Measurements from ENCODE around the gene GJB6.

The GJB6 gene

DNA sequence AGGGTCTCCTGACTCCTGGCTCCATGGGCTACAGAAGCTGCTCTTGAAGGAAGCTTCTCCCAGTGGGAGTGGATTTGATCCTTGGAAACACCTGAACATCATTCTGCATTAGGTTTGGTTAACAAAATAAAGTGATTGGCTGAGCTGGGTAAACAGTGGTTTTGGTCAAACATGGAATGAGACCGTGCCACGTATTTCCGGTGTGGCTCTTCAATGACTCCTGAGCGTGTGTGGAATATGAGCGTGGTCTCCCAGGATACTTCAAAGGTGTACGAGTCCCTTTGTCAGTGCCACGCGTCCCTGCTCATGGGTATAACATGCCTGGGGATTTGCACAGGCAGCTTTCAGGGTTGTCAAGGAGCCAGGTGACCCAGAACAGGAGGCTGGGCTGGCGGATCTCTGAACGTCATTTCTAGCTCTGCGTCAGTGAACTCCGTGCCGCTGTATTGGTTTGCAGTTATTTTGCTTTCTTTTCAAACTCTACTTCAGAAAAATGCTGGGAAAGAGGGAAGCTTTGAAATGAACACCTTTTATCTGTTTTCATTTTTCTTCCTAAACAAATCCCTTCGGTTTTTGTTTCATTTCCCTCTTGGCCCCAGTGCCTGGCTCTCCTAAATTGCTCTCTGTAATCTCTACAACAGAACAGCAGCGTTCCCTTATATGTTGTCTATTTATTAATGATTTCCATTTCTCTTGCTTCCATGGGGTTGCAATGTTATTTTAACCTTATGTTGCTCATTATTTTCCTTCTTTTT is 26.3 kb upstream of the GJB6 start:
- H3K27ac ChIP-seq (replicated peaks): no peak overlapping the region
- H3K27me3 ChIP-seq (ENCODE audit: insufficient read depth, poor library complexity, severe bottlenecking): no peaks in the 10 kb centered on the region
- TF ChIP-seq, protein P1, sequence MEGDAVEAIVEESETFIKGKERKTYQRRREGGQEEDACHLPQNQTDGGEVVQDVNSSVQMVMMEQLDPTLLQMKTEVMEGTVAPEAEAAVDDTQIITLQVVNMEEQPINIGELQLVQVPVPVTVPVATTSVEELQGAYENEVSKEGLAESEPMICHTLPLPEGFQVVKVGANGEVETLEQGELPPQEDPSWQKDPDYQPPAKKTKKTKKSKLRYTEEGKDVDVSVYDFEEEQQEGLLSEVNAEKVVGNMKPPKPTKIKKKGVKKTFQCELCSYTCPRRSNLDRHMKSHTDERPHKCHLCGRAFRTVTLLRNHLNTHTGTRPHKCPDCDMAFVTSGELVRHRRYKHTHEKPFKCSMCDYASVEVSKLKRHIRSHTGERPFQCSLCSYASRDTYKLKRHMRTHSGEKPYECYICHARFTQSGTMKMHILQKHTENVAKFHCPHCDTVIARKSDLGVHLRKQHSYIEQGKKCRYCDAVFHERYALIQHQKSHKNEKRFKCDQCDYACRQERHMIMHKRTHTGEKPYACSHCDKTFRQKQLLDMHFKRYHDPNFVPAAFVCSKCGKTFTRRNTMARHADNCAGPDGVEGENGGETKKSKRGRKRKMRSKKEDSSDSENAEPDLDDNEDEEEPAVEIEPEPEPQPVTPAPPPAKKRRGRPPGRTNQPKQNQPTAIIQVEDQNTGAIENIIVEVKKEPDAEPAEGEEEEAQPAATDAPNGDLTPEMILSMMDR (IDR thresholded peaks at IDR 0.05; ENCODE audit: insufficient read depth, low read length): no peak
- no peak for TF ChIP-seq GABPA (IDR thresholded peaks at IDR 0.05; ENCODE audit: low read depth)
- TF ChIP-seq POLR2AphosphoS5 (IDR thresholded peaks at IDR 0.05; ENCODE audit: low read depth): no peak
- TF ChIP-seq SPI1 (IDR thresholded peaks at IDR 0.05; ENCODE audit: borderline replicate concordance, low read depth): no peak
- TF ChIP-seq, protein P2, sequence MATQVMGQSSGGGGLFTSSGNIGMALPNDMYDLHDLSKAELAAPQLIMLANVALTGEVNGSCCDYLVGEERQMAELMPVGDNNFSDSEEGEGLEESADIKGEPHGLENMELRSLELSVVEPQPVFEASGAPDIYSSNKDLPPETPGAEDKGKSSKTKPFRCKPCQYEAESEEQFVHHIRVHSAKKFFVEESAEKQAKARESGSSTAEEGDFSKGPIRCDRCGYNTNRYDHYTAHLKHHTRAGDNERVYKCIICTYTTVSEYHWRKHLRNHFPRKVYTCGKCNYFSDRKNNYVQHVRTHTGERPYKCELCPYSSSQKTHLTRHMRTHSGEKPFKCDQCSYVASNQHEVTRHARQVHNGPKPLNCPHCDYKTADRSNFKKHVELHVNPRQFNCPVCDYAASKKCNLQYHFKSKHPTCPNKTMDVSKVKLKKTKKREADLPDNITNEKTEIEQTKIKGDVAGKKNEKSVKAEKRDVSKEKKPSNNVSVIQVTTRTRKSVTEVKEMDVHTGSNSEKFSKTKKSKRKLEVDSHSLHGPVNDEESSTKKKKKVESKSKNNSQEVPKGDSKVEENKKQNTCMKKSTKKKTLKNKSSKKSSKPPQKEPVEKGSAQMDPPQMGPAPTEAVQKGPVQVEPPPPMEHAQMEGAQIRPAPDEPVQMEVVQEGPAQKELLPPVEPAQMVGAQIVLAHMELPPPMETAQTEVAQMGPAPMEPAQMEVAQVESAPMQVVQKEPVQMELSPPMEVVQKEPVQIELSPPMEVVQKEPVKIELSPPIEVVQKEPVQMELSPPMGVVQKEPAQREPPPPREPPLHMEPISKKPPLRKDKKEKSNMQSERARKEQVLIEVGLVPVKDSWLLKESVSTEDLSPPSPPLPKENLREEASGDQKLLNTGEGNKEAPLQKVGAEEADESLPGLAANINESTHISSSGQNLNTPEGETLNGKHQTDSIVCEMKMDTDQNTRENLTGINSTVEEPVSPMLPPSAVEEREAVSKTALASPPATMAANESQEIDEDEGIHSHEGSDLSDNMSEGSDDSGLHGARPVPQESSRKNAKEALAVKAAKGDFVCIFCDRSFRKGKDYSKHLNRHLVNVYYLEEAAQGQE (IDR thresholded peaks at IDR 0.05; ENCODE audit: insufficient replicate concordance, low read depth): no peak
- no peak overlapping the region for H3K4me3 ChIP-seq (replicated peaks; ENCODE audit: insufficient read depth, low read length)
- no peak for DNase-seq (ENCODE audit: low read depth in 1 of 2, low spot score in 1 of 2)

DNA sequence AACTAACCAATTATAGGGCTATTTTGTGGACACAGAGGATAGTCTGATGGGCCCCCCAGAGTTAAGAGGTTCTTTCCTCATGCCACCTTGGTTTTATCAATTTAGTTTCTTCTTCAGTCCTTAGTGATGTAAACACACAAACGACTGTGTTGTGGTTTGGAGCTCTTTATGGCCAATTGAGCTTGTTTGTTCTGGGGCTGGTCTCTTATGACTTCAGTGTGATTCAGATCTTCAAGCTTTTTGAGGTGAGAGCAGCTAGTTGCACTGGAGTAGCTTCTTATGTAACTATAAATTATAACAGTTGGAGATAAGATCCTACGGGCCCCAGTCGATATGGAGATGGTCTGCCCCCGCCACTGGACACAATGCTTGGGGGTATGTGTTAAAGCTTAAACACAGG is 22.0 kb upstream of the GJB6 start:
- TF ChIP-seq SPI1 (IDR thresholded peaks at IDR 0.05; ENCODE audit: borderline replicate concordance, low read depth): no peak
- TF ChIP-seq, protein P2 (IDR thresholded peaks at IDR 0.05; ENCODE audit: insufficient replicate concordance, low read depth): no peak
- TF ChIP-seq POLR2AphosphoS5 (IDR thresholded peaks at IDR 0.05; ENCODE audit: low read depth): no peak
- TF ChIP-seq, protein P1 (IDR thresholded peaks at IDR 0.05; ENCODE audit: insufficient read depth, low read length): no peak
- no peak for TF ChIP-seq GABPA (IDR thresholded peaks at IDR 0.05; ENCODE audit: low read depth)
- Histone ChIP-seq H3K27me3 (ENCODE audit: insufficient read depth, poor library complexity, severe bottlenecking) (no peaks in the 10 kb centered on the region), H3K4me3 (replicated peaks; ENCODE audit: insufficient read depth, low read length) (no peak overlapping the region), H3K27ac (replicated peaks) (no peak overlapping the region)
- no peak for DNase-seq (ENCODE audit: low read depth in 1 of 2, low spot score in 1 of 2)

DNA sequence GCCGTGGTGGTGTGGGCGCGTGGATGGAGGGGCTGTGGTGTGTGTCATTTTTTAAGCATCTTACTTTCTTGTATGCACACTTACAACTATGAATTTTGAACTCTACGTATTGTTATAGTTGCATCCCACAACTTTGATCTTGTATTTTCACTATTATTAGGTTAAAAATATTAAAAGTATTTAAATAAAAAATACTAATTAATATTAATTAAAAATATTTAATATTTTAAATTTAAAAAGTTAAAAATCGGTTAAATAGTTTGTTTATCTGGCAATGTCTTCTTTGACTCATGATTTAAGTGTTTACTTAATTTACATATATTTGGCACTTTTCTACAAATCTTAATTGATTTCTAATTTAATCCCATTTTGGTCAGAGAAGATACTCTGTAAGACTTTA is 17.8 kb upstream of the GJB6 start:
- TF ChIP-seq GABPA (IDR thresholded peaks at IDR 0.05; ENCODE audit: low read depth): no peak
- TF ChIP-seq POLR2AphosphoS5 (IDR thresholded peaks at IDR 0.05; ENCODE audit: low read depth): no peak
- TF ChIP-seq, protein P2 (IDR thresholded peaks at IDR 0.05; ENCODE audit: insufficient replicate concordance, low read depth): no peak
- TF ChIP-seq SPI1 (IDR thresholded peaks at IDR 0.05; ENCODE audit: borderline replicate concordance, low read depth): no peak
- TF ChIP-seq, protein P1 (IDR thresholded peaks at IDR 0.05; ENCODE audit: insufficient read depth, low read length): no peak
- H3K27ac ChIP-seq (replicated peaks): no peak overlapping the region
- DNase-seq (ENCODE audit: low read depth in 1 of 2, low spot score in 1 of 2): no peak
- no peak overlapping the region for H3K4me3 ChIP-seq (replicated peaks; ENCODE audit: insufficient read depth, low read length)
- no peaks in the 10 kb centered on the region for H3K27me3 ChIP-seq (ENCODE audit: insufficient read depth, poor library complexity, severe bottlenecking)
